ENCODE results near the gene RRP9.

RRP9 gene

DNA sequence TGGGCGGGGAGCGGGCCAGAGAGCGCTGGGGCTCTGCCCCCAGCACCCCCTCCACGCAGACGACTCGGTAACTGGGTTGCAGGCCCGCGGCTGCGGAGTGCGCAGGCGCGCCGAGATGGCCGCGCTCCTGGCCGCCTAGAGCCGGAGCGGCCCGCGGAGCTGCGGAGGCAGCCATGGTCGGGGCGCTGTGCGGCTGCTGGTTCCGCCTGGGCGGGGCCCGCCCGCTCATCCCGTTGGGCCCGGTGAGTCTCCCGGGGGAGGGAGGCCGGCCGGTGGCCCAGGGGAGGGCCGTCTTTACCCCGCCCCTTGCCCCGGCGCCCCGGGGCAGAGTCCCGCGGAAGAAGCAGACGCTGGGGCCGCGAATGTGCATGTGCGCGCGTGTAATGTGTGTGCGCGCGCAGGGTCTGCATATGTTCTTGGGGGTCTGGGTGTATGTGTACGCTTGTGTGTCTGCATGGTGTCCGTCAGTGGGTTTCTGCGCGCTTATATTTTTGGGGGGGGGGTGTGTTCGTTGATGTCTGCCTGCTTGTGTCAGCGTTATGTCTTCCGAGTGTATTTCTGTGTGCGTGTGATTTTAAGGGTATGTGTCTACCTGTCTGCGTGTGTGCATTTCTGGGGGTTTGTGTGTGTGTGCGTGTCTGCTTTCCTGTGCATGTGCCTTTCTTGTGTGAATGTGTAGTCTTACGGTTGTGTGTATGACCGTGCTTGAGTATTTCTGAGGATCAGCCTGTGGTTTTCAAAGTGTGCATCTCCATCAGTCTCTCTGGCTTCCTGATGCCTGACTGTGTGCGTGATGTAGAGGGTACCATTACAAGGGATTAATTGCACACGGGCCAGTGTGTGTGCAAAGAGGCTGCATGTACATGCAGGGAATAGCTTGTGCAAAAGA lies 33.5 kb upstream of the RRP9 start, which contains the start of gene ABHD14A:
ABHD14A (plus strand) TSS at position 102 of the 889 bp plus-strand sequence; CDS start at position 174, 72 bp downstream.
- Histone ChIP-seq H3K9me3 (replicated peaks in 1 of 11) (0 out of 22 replicates have a peak, but pooled peaks cover 0 to 5% (median 0%) of the 10 kb centered on the region in 11 experiments), H3K4me1 (peaks cover 60 to 77% (median 75%) of the 10 kb centered on the region in 10 experiments), H3K27me3 (no peaks in the 10 kb centered on the region), H3K27ac (peak within 1 kb of the TSS; percentile 73 to 92 (median 86); a peak in 21 of 22 replicates), H3K4me2 (peak within 1 kb of the TSS; percentile 89 to 98 (median 95)), H3K4me3 (peak within 1 kb of the TSS; percentile 69 to 92 (median 77)), H3K9ac (peak within 1 kb of the TSS; percentile 81 to 91 (median 87)), H3K36me3 (peaks cover 0 to 26% (median 9%) of the 10 kb centered on the region in 11 experiments; a peak in 10 of 22 replicates), H4K20me1 (peaks cover 0 to 26% (median 1%) of the 10 kb centered on the region in 11 experiments; a peak in 8 of 22 replicates)
- TF ChIP-seq Cebpa-rat (IDR thresholded peaks at IDR 0.05): no peak

DNA sequence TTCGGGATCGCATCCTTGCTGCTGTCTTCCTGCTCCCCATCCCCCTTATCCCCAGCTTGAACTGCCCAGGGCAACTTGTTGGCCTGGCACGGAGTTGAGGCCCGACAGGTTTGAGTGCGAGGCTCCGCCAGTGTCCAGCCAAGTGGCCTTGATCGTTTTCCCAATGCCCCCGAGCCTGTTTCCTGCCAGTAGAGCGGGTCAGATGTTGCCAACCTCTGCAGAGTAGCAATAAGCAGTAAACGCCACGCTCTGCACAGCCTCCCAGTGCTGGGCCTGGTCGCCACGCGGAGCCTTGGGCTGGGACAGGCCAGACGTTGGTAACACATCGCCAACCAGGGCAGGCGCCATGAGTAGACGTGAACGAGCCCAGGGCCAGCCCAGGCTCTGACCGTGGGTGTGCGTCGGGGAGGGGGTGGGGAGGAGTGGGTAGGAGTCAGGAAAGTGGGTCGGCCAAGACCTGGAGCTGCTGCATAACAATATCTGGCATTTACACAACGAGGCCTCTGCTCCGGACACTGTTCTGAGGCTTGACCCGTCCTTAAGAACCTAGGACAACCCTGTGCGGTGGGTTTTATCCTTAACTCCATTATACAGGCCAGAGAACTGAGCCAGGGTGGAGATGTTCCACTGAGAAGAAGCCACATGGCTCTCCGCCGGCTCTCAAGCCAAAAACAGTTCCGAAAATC lies 32.7 kb upstream of the RRP9 start:
- Histone ChIP-seq H3K27ac (peak overlapping the region; percentile 45 to 92 (median 86); a peak in 21 of 22 replicates), H3K9me3 (replicated peaks in 1 of 11) (no peaks in the 10 kb centered on the region), H4K20me1 (peaks cover 0 to 34% (median 5%) of the 10 kb centered on the region in 11 experiments; a peak in 9 of 22 replicates), H3K4me1 (peaks cover 67 to 85% (median 83%) of the 10 kb centered on the region in 10 experiments), H3K9ac (peak overlapping the region; percentile 81 to 91 (median 87)), H3K36me3 (peaks cover 0 to 26% (median 6%) of the 10 kb centered on the region in 11 experiments; a peak in 8 of 22 replicates), H3K4me3 (peak overlapping the region; percentile 69 to 92 (median 77)), H3K27me3 (no peaks in the 10 kb centered on the region), H3K4me2 (peak overlapping the region; percentile 89 to 98 (median 95))
- no peak for TF ChIP-seq Cebpa-rat (IDR thresholded peaks at IDR 0.05)

DNA sequence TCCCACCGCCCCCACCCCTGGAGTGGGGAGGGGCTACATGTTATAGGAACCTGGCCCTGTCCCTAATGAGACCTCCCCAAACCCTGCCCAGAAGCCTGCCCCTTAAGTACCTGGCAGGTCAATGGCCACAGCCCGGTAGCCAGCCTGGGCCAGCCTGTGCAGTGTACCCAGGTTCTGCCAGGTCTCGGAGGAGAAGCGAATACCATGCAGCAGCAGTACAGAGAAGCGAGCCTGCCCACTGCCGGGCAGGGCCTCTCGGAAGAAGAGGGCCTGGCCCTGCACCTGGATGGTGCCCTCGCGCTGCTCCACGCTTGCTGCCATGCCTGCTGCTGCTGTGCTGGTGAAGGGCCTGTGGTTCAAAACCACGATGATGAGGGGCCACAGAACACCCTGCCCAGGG lies 29.6 kb upstream of the RRP9 start:
- TF ChIP-seq Cebpa-rat (IDR thresholded peaks at IDR 0.05): no peak
- peaks cover 71 to 91% (median 88%) of the 10 kb centered on the region in 10 experiments for H3K4me1 ChIP-seq
- peaks cover 0 to 29% (median 6%) of the 10 kb centered on the region in 11 experiments; a peak in 7 of 22 replicates for H3K36me3 ChIP-seq
- peak overlapping the region in 8 of 11 experiments; percentile 8 to 48 (median 26); a peak in 10 of 22 replicates for H3K9ac ChIP-seq
- peaks cover 0 to 40% (median 5%) of the 10 kb centered on the region in 11 experiments; a peak in 11 of 22 replicates for H4K20me1 ChIP-seq
- H3K4me2 ChIP-seq: peak overlapping the region; percentile 41 to 98 (median 95); a peak in 21 of 22 replicates
- H3K27ac ChIP-seq: peak overlapping the region in 5 of 11 experiments; percentile 4 to 95 (median 26); a peak in 6 of 22 replicates
- H3K9me3 ChIP-seq (replicated peaks in 1 of 11): no peaks in the 10 kb centered on the region
- H3K27me3 ChIP-seq: no peaks in the 10 kb centered on the region
- no peak overlapping the region for H3K4me3 ChIP-seq

DNA sequence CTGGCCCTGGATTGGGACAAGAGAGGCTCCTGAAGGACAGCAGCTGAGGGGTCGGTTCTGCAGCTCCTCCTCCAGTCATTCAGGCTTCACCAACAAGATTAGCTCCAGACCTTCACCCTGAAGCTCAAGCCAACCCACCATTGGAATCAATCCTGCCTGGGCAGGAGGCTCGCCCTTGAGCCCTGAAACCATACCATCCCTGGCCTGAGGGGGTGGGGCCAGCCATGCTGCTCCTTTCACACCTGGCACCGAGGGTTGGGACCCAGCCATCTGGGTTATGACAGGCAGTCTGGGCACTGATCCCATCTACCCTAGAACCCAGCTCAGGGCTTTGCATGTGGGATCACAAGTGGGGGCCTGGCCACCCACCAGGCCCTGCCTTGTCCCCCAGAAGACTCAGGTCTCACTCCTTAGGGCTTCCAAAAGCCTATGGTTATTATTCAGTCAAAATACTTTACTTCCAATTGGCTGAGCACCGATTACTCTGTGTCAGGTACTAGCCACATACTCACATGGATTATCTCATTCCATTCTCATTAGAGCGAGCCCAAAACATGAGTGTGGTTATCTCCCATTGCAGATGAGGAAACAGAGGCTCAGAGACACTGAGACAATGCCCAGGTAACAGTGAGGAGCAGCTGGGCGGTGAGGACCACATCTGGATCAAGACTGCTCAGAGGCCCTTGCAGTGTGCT lies 29.0 kb upstream of the RRP9 start:
- peak overlapping the region in 8 of 11 experiments; percentile 8 to 91 (median 31); a peak in 7 of 22 replicates for H3K9ac ChIP-seq
- peak overlapping the region; percentile 5 to 98 (median 95); a peak in 20 of 22 replicates for H3K4me2 ChIP-seq
- H4K20me1 ChIP-seq: peaks cover 0 to 34% (median 5%) of the 10 kb centered on the region in 11 experiments; a peak in 11 of 22 replicates
- peak overlapping the region in 4 of 11 experiments; percentile 26 to 95 (median 94); a peak in 8 of 22 replicates for H3K27ac ChIP-seq
- H3K36me3 ChIP-seq: peaks cover 0 to 29% (median 6%) of the 10 kb centered on the region in 11 experiments; a peak in 7 of 22 replicates
- TF ChIP-seq Cebpa-rat (IDR thresholded peaks at IDR 0.05): no peak
- H3K4me3 ChIP-seq: no peak overlapping the region
- H3K9me3 ChIP-seq (replicated peaks in 1 of 11): no peaks in the 10 kb centered on the region
- H3K4me1 ChIP-seq: peaks cover 73 to 91% (median 88%) of the 10 kb centered on the region in 10 experiments
- H3K27me3 ChIP-seq: no peaks in the 10 kb centered on the region

DNA sequence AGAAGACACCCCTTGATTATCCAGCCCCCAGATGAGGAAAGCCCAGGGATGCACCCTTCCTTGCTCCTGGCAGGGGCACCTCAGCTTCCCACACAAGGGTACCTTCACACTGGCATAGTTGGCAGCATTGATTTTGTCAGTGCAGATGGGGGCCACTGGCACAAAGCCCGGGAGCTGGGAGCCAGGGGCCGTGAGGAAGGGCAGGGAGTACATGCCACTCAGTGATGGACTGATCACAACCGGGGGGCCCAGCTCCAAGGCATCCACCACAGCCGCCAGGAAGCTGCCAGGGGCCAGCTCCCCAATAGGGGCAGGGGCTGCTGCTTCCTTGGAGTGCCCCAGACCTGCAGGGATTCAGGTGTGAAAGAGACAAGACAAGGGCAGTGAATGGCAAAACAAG lies 28.1 kb upstream of the RRP9 start:
- H3K4me1 ChIP-seq: peaks cover 73 to 91% (median 89%) of the 10 kb centered on the region in 10 experiments
- peak overlapping the region in 5 of 11 experiments; percentile 84 to 95 (median 94); a peak in 8 of 22 replicates for H3K27ac ChIP-seq

DNA sequence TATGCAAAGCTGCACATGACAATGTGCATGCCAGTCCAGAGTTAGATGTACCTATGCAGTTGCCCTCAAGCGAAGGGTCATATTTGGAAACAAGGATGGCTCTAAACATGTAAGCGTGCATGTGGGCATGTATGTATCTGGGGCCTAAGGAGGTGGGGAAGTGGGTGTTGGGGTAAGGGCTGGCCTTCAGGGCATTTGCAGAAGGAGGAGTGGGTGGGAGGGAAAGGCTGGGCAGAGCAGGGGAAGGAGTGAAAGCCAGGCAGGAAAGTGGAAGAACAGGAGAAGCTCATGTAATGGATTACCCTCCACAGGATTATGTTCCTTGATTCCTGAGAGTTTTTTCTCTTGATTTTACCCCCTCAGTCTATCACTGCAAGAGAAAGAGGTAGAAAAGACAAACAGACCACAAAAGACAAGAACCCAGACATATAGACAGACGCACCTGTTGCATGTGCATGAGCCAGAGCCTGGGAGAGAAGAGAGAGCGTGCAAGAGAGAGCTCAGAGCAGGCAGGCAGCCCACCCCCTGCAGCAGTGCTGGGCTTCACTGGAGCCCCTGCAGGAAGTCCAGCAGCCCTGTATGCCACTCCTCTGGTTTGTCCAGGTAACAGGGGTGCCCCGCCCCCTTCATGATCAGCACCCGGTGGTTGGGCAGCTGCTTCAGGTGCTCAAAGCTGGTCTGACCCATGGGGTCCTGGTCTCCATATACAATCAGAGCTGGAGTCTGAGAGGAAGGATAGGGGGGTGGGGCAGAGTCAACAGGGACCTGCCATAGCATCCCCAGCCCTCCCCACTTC lies 27.4 kb upstream of the RRP9 start:
- Histone ChIP-seq H3K4me1 (peaks cover 66 to 91% (median 89%) of the 10 kb centered on the region in 10 experiments), H3K36me3 (peaks cover 0 to 36% (median 6%) of the 10 kb centered on the region in 11 experiments; a peak in 7 of 22 replicates), H3K4me3 (peak overlapping the region in 4 of 10 experiments; percentile 71 to 78 (median 74); a peak in 4 of 20 replicates), H3K9ac (peak overlapping the region in 8 of 11 experiments; percentile 42 to 95 (median 87); a peak in 13 of 22 replicates), H3K27me3 (no peaks in the 10 kb centered on the region), H3K27ac (peak overlapping the region in 8 of 11 experiments; percentile 39 to 95 (median 88); a peak in 15 of 22 replicates), H3K9me3 (replicated peaks in 1 of 11) (no peaks in the 10 kb centered on the region), H4K20me1 (peaks cover 0 to 35% (median 11%) of the 10 kb centered on the region in 11 experiments; a peak in 12 of 22 replicates), H3K4me2 (peak overlapping the region; percentile 89 to 100 (median 98))
- TF ChIP-seq Cebpa-rat (IDR thresholded peaks at IDR 0.05): no peak

More for the DNA sequence above, 28.1 kb upstream of the RRP9 start:
- H3K4me2 ChIP-seq: peak overlapping the region; percentile 89 to 100 (median 98); a peak in 21 of 22 replicates
- H3K9me3 ChIP-seq (replicated peaks in 1 of 11): no peaks in the 10 kb centered on the region
- peak overlapping the region in 5 of 11 experiments; percentile 16 to 91 (median 38); a peak in 4 of 22 replicates for H3K9ac ChIP-seq
- H4K20me1 ChIP-seq: peaks cover 0 to 33% (median 7%) of the 10 kb centered on the region in 11 experiments; a peak in 12 of 22 replicates
- TF ChIP-seq Cebpa-rat (IDR thresholded peaks at IDR 0.05): no peak
- peaks cover 0 to 32% (median 6%) of the 10 kb centered on the region in 11 experiments; a peak in 7 of 22 replicates for H3K36me3 ChIP-seq
- no peaks in the 10 kb centered on the region for H3K27me3 ChIP-seq
- H3K4me3 ChIP-seq: no peak overlapping the region

Measured in BLaER1 treated with 17β-estradiol and CSF1 and Interleukin-3, amounts not matched to agents 10 nM and 100 nM (cell line).